ELF-1 (cell line): ENCODE data around the gene CC2D2A.

Experiments used
- DNase-seq: peaks from one replicate; pipeline ENCODE4 v3.0.0-alpha.2; 2016; ENCODE audit warnings: low read depth, low spot score

CC2D2A gene

DNA sequence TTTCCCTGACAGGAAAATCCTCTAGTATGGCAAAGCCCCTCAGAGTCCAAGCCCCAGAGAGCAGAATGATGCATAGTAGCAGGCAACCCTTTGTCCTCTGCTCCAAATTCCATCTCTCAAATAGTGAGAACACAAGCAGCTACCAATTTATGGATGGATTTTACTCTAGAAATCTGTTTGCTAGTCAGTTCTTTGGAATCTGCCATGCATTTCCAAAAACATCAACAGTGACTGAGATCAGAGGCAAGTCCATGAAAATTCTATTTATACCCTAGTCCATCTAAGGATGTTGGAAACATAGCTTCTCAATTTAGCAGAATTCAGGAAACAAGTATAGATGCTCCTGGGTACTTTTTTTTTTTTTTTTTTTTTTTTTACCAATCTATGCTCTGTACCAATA lies 10.0 kb upstream of the CC2D2A start:
- DNase-seq: no peak

DNA sequence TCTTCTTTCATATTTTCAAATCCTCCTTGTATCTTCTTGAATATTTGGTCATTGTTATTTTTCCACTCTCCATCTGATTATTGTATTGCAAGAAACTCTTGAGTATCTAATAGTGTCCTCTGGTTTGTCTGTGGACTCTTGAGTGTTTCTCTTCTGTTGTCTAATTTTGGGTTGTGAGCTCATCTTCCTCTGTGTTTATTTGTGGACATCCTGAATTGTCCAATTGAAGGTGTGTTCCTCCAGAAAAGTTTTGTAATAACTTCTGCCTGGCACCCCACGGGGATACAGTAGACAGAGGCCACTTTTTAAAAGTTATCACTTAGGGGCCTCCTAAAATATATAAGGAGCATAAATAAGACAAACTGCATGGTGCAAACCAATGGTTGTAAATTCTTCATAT lies 3.1 kb upstream of the CC2D2A start:
- DNase-seq: no peak

DNA sequence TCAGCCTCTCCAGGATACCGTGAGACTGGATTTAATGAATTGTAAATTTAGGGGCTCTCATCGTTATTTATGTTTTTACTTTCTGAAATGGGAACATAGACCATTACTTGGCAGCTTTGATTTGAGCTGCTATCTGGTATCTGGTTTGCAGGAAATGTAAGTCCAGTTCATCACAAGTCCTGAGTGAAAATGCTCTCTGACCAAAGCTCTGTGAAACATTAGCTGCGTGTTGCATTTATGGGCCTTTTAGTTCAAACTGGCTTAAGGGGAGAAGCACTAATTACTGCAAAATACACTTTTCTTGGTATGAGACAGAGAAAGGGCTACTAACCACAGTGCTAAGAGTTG lies 420 bp downstream of the CC2D2A start:
- no peak for DNase-seq

DNA sequence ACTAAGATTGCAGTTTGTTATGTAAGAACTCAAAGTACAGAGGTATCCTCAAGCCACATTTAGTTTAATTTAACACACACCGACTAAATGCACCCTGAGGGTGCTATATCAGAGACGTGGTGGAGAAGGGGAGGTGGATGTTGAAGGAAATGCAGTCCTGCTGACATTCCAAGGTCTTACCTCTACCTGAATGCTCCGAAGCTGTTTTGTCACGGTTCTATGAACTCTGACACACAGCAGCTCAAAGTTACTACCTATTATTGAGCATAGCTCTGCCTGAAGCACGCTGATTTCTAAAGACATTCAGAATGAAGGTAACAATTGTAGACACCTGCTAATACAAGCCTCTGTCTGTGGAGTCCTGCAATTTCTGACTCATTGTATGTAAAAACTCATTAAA lies 6.7 kb downstream of the CC2D2A start:
- DNase-seq: no peak

DNA sequence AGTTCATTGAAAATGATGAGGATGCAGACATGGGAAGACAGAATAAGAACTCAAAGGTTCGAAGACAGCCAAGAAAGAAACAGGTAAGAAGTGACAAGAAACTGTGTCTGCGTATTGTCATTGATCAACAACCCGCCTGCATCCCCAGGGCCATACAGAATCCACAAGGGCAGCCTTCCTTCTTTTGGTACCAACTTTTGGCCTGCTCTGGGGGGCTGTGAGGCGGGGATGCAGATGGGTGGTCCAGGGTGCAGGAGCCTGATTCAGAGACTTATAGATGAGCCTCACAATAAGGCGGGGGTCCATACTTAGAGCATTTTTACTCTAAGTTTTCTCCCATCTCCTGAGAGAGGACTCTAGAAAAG lies 9.0 kb downstream of the CC2D2A start:
- no peak for DNase-seq

DNA sequence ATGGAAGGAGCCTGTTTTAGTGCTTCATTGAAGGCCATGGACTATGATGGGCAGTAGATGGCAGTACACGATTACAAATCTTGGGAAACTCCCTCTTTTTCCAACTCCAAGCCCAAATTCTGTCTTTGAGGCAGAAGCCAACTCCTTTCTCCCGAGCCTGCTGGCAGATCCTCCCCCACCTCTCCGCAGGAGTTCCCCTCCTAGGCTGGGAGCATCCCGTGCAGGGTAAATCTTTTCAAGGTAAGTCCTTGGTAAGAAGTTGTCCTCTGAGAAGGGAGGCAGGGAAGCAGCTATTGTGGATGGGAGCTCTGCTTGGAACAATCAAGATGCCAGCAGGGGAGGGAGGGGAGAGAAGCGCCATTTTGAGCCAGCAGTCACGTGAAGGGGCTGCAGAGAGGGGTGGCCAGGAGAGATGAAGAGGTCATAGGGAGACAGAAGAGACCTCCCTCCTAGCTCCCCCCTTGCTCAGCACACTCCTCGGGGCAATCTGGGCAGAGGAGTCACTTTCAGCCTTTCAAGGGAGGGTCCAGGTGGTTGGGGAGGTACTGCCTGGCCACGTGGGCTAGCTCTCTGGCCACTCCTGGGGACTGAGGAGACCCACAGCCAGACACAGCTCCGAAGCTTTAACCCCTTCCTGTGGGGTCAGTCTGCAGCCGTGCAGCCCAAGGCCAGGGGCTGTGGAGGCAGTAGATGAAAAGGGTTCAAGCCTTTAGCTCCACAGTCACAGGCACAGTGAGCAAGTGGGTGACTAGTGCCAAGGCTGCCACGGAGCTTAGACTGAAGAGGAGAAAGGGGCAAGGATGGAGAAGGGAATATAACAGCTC lies 9.6 kb downstream of the CC2D2A start:
- peak; percentile 93 for DNase-seq

DNA sequence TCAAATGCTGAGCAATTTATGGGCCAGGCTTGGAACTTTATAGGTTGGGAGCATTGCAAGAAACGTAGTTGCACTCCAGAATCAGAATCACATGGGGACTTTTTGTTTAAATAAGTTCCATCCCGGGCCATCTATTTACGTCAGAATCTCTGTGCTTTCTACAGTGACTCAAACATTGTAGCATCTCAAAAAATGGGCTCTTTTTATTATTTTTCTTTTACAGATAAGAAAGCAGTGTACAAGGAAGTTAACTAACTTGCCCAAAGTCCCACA lies 10.2 kb downstream of the CC2D2A start:
- DNase-seq: no peak

DNA sequence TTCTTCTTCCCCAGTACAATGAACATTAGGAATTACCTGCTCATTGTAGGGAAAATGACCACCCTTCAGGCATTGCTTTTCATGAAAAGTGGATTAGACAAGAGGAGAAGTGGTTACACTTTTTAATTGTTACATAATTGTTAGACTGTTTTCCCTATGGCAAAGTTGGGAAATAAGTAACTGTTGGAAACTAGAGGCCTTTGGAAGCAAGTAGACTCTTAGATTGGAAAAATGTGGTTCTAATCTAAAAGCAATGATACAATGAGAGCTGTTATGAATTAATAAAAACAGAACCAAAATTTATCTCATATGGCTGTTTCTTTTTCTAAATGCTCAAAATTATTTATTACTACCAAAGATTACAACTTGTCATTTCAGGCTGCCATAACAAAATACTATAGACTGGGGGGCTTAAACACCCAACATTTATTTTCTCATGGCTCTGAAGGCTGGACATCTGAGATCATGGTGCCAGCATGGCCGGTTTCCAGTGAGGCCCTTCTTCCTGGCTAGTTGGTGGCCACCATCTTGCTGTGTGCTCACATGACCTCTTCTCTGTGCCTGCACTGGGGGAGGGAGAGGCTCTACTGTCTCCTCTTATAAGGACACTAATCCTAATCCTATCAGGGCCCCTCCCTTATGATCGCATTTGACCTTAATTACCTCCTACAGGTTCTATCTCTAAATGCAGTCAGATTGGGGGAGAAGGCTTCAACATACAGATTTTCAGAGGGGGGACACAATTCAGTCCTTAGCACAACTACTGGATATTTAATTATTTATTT lies 12.5 kb downstream of the CC2D2A start:
- no peak for DNase-seq

DNA sequence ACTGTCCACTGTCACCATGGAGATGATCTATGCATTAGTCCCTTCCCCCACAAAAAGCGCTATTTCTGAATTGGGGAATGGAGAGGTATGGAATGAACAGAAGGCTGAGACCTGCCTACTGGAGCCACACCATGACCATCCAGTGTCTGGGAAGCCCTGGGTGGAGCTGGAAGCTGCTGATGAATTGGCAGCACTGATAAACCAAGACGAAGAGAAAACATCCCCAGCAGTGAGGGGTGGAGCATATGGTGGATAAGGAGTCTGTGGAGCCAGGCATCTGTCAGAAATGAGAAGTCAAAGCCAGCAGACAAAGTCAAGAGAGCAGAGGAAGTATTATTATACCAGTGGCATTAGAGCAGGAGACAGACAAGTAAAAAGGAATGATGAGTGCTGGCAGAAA lies 13.2 kb downstream of the CC2D2A start:
- DNase-seq: no peak

DNA sequence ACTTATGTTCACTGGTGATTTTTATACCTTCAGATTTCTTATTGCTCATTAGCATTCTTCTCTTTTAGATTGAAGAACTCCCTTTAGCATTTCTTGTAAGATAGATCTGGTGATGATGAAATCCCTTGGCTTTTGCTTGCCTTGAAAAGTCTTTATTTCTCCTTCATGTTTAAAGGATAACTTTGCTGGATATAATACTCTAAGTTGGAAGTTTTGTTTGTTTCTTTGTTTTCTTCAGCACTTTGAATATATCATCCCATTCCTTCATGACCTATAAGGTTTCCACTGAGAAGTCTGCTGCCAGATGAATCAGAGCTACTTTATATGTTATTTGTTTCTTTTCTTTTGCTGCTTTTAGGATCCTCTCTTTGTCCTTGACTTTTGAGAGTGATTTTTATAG lies 18.5 kb downstream of the CC2D2A start:
- no peak for DNase-seq

DNA sequence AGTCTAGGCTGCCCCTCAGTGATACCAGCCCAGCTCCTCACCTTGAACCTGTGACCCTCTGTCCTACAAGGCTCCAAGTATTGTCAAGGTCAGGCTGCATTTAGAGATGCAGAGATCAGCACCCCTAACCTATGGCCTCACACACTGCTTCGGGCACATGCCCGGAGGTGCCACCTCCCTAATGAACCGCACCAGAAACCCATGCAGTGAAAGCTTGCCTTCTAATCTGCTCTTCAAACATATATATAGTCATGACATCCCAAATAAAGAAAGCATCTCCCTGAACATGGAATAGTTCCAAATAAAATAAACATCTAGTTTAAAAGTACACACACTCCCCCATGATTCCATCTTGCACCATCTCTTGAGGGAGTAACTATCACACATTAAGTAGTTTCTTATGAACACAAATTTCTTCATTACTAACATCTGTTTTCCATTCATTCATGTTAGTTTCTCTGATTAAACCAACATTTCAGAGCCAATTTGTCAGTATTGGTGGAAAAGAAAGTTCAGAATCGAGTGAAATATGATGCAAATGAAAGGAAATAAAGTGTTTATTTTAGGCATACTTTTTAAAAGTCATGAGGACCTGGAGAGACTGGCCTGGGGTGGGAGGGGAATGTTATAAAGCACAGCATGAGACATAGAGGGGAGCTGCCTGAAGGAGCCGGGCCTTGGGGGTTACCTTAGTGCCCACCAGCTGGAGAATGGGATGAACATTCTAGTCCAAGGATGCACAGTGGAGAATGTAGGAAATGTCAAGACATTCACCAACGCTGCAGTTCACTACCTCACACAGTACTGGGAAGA lies 19.2 kb downstream of the CC2D2A start:
- DNase-seq: no peak

DNA sequence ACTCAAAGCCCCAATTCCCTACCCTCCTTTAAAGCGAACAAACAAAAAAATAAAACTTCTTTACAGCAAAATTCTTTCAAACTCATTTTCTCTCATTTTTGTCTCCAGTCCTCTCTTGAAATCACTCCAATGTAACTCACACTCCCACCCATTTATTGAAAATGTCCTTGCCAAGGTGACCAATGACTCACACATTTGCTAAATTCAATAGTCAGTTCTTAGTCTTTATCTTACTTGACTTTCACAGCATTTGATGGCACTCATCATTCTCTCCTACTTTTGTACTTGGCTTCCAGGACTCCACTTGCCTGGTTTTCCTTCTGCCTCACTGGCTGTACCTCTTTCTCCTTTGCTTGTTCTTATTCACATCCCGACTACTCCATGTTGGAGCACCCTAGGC lies 19.9 kb downstream of the CC2D2A start:
- no peak for DNase-seq

DNA sequence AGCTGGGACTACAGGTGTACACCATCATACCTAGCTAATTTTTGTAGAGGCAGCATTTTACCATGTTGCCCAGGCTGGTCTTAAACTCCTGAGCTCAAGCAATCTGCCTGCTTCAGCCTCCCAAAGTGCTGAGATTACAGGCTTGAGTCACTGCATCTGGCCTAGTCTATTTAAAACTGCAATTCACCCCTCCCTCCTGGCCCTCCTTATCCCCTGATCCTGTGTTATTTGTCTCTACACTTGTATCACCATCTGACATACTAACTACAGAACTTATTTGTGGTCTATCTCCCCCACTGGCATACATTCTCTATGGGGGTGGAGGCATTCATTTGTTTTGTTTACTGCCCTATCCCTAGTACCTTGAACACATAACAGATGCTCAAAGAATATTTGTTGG lies 23.7 kb downstream of the CC2D2A start:
- DNase-seq: no peak

DNA sequence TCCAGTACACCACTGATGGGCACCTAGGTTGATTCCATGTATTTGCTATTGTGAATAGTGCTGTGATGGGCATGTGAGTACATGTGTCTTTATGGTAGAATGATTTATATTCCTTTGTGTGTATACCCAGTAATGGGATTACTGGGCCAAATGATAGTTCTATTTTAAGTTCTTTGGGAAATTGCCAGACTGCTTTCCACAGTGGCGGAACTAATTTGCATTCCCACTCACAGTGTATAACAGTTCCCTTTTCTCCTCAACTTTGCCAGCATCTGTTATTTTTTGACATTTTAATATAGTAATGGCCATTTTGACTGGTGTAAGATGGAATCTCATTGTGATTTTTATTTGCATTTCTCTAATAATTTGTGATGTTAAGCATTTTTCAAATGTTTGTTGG lies 25.9 kb downstream of the CC2D2A start:
- no peak for DNase-seq

DNA sequence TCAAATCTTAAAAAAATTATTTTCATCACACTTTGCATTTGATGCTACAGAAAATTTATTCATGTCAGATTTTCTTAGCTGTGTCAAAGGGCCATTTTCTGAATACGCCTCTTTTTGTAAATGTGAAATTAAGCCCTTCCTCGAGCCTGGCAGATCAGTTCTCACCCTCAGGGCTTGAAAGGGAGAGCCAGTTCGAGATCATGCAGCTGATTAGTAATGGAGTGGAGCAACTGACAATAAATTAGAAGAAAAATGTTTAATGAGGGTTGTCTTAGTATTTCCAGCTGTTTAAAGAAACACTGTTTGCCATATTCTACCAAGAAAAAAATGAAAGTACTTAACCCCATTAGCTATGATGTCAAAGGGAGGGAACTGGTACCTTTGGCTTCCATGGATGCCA lies 28.7 kb downstream of the CC2D2A start:
- DNase-seq: no peak

DNA sequence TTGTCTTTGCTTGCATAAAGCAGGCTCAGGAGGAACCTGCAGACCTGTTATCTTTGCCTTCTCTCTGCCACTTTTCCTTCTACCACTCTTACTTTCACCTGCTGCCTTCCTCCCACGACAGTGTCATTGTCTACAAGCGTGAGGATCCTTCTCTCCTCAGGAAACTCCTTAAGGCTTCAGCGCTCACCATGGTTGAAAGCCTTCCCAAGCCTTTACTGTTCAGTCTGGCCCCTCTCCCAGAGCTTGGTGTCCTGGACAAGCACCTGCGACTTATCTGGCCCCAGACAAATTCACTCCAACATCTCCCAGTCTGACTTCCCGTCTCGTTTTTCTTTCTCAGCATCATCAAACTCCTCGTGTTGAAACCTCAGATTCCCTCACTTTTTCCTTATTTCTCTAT lies 31.0 kb downstream of the CC2D2A start:
- no peak for DNase-seq

DNA sequence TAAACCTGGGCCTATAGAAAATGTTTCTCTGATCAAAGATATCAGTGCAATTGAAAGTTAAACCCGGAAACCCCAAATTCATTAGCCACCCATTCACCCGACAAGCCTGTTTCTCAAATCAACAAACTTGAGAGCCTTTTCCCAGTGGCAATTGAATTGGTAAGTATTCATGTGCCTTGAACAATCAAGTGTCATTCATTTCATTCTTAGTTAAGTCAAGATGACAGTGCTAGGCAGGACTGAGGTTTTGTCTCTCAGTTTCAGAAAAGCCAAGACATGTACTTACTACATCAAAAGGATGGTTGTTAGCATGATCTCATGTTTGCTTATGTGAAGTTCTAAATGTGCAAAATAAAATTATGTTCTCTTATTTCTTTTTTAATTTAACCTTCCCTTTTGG lies 32.3 kb downstream of the CC2D2A start:
- DNase-seq: no peak

DNA sequence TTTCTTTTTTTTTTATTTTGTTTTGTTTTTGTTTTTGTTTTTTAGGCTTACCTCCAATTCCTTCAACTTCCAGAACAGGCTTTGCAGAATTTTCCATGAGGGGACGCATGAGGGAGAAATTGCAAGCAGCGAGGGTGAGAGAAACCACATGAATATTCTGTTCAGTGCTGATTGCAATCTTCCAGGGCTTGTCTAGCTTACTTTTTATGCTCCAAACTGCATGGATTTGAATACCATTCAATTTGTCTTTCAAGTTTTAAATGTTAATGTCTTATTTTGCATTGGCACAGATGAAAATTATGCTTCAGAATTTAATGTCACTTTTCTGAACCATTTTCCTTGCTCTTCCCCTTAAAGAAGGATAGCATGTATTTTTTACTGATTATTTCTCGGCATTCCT lies 32.7 kb downstream of the CC2D2A start:
- DNase-seq: no peak

DNA sequence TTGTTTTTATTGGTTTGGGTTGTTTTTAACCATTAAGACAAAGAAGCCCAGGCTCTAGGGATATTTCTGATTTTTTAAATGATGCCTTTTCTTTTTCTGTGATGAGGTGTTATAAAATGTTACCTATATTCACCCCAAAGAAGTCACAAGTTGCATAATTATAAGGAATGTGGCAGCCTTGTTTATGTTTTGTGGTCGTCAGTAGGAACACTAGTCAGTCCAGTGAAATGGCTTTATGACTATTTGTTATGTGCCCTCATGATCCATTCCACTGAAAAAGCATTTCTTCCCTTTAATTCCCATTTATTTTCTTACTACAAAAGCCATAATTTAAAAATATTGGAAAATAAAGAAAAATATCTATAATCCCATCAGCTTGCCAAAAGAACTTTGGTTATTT lies 34.4 kb downstream of the CC2D2A start:
- no peak for DNase-seq

DNA sequence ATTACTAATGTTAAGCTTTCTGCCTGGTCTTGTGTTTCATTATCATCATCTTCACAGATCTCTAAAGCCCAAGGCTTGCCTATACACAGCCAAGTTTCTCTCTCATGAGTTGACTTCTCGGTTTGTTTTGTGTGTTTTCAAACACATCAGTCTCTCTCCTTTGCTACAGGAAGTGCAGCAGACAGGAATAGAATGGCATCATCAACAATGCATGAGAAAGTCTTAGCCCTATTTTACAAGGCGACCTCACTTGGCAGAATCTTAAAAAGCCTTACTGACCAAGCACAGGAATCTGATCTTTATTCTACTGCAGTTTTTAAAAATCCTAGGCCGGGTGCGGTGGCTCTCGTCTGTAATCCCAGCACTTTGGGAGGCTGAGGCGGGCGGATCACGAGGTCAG lies 36.8 kb downstream of the CC2D2A start:
- DNase-seq: no peak

DNA sequence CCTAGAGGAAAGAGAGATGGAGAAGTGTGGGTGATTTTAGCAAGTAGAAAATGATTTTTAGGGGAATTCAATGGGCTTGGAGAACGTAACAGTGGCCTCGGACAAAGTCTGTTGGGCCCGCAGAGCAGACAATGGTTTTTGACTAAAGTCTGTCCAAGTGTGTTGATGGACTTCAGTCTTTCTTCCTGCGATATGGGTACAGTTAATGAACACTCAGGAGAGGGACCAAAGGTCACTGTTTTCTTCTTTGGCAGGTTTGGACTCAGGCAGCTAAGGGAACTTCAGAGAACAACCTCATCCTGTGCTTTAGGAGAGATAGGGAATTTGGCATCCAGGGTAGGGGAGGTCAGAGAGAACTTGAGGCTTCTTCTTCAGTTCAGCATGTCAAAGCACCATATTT lies 38.0 kb downstream of the CC2D2A start:
- no peak for DNase-seq

DNA sequence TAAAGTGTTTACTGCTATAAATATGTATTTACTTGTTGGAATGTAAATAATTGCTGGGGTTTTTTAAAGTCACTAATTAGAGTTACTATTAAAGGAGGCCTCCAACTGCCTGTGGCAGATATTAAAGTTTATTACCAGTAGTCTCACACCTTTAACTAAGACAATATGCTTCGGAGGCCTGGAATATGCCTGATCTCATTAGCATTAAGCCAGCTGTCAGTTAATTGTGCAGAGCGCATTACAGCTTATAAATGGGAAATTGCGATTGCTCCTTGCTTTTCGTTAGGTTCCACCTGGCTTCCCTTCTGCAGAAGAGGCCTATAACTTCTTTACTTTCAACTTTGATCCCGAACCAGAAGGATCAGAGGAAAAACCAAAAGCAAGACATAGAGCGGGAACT lies 41.3 kb downstream of the CC2D2A start:
- no peak for DNase-seq

DNA sequence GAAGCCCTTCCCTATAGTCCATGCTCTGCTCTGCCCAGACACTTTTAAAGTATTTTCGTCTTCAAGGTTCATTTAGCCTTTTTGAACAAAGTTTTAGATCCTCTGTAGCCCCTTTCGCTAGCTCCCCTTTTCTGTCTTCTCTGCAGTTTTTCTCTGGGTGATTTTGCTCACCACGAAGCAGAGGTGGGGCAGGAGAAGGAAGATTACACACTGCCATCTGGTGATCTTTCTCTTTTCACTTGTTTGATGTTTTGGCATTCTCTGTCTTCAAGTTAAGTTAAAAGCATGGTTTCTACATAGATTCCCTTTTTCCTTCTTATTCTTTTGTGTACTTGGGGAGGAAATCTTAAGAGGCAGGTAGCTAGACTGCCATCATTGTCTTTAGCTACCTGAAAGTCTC lies 43.9 kb downstream of the CC2D2A start:
- DNase-seq: no peak
